ENCODE results near the gene LAMB1.

The LAMB1 gene

GRCh38 chr7:108018668-108019067 is 15.7 kb upstream of the LAMB1 start:
- peak overlapping the region; percentile 69 for H3K27ac ChIP-seq
- no peak for TF ChIP-seq CTCF (conservative IDR thresholded peaks at IDR 0.05)

DNA sequence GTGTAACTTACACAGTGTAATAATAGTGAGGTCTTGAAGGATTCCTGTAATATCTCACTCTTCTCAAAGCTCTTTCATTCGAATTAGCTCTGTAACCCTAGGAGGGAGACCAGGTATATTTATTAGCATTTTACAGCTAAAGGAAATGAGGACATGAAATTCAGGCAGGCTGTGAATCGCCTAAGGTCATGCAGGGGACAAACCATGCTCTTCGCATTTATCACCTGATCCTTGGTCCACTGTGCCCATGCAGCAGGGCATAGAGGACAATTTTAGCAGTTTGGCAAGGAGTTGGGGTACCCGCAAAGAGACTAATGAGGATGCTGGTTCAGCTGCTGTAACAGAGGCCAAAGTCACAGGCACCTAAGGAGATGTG is 14.8 kb upstream of the LAMB1 start:
- TF ChIP-seq CTCF (conservative IDR thresholded peaks at IDR 0.05), result no peak
- H3K27ac ChIP-seq, result peak overlapping the region; percentile 69

DNA sequence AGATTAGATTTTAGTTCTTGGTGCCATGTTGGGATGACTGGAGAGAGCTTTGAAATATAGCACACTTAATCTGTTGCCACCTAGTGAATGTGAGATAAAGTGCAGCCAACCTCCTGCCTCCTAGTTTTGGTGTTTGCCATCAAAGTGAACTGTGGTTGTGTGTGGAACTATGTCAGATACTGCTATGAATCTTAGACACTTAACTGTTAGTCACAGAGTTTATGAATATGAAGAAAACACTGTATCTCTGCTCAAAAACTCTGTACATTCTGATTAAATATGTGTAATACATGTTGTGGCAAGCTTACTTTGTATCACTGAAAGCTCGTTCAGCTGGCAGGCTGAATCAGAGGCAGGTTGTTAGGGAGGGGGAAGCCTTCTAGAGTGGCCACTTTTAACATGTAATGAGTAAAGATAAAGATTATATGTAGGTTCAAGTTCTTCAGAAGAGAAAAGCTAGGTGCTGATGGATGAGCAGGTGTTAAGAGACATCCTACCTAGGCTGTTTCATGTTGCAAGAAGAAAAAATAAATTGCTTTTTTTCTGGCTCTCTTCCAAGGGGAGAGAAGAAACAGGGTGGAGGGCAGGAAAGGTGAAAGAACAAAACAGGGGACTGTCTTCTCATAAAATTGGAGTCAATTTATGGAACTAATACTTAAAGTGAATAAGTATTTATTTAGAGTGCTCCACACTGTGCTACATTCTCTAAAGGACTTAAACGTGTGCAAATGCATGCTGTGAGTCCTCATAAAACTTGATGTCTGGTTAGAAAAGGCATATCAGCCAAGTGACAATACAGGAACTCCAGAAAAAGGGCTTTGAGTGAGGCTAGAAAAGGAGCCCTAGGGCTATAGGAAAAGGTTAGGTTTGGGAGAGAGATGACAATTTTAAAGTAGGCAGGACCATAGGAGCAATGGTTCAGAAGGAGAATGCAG is 14.1 kb upstream of the LAMB1 start:
- TF ChIP-seq CTCF (conservative IDR thresholded peaks at IDR 0.05), result peak; percentile 76
- H3K27ac ChIP-seq, result peak overlapping the region; percentile 69

- no peak for TF ChIP-seq CTCF (conservative IDR thresholded peaks at IDR 0.05)
- peak overlapping the region; percentile 69 for H3K27ac ChIP-seq
These were observed 12.8 kb upstream of the LAMB1 start for GRCh38 chr7:108015740-108016139.

DNA sequence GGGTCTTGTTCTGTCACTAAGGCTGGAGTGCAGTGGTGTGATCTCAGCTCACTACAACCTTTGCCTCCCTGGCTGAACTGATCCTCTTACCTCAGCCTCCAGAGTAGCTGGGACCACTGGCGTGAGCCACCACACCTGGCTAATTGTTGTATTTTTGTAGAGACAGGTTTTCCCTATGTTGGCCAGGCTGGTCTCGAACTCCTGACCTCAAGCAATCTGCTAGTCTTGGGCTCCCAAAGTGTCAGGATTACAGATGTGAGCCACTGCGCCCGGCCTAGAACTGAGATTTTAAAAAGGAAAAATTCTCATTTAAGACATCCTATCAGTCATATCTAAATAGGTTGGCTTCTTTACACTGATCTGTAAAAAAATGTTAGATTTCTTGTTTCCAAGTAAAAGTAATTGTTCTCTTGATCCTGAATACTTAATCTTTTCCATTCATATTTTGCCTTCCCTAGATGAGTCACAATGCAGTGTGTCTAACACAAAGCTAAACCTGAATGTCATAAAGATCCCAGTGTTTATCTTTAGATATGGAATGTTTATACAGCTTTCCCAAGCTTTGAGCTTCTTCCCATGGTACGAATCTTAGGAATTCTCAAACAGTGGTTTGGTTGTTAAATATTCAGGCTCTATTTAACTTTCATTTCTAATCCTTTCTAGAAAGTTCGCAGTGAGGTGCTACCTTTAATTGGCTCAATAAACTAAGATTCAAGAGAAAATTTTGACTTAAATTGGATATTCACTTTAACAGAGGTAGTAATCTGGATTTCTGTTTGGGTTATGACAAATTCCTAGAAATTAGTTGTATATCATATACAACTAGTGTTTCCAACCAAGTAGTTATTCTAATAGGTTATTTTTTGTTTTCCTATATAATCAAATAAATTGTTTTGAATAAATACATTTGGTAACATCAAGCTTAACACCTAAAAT is 12.1 kb upstream of the LAMB1 start:
- H3K27ac ChIP-seq, result peak overlapping the region; percentile 29; the same call in 1 of the 2 replicates
- no peak for TF ChIP-seq CTCF (conservative IDR thresholded peaks at IDR 0.05)

DNA sequence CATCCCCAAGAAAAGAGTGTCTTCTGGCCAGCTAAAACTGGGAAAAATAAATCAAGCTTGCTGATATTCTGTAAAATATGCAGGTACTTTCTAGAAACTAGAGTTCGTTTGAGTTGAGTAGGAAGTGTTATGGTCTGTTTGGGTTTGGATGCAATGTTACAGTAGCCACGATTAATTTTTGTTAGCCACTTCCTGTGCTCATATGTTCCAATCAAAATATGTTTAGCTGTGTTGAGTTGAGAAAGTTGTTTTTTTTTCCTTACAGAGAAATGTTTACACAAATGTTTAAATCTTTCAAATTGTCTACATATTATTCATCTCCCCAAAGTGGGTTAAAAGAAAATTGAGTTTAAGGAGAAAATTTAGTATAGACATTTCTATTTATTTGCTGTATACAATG is 11.3 kb upstream of the LAMB1 start:
- peak overlapping the region; percentile 29; the same call in 1 of the 2 replicates for H3K27ac ChIP-seq
- TF ChIP-seq CTCF (conservative IDR thresholded peaks at IDR 0.05), result no peak
